Esophagus squamous epithelium (tissue), 5 donors: ENCODE measurements around the gene TLCD3A. TPM values are rescaled to one million over a fixed set of nuclear protein-coding genes. Genes with fewer than 3 reads are reported as not detected.
"Not testable (repeated sequence)": the region's sequence is repeated elsewhere in the genome, so short reads cannot be mapped to it uniquely, and the experiment has no call there.

Experiments used
- DNase-seq: peaks from one replicate; lab custom pipeline; 2025; lab: John Stamatoyannopoulos, UW
- H3K27ac ChIP-seq, 4 donors: fragments of 200-600 bp; sonication (generic); one replicate each; pipeline ENCODE4 v1.5.1; 2016 to 2019; ENCODE audit warnings: mild to moderate bottlenecking in 1 of 4
- H3K27me3 ChIP-seq, 4 donors: fragments of 200-600 bp; sonication (generic); 1 replicate in 3 of 4; 2 replicates in 1 of 4; pipeline versions ENCODE4 v1.5.1 to v1.6.0; 2017 to 2021; ENCODE audit warnings: antibody characterized with exemption in 1 of 4
- H3K36me3 ChIP-seq, 3 donors: fragments of 200-600 bp; sonication (generic); one replicate each; pipeline ENCODE4 v1.5.1; 2016 to 2019
- H3K4me1 ChIP-seq, 3 donors: fragments of 200-600 bp; sonication (generic); one replicate each; pipeline ENCODE4 v1.5.1; 2017 to 2019
- H3K4me3 ChIP-seq, 4 donors: fragments of 200-600 bp; sonication (generic); 1 replicate in 3 of 4; 2 replicates in 1 of 4; pipeline ENCODE4 v1.5.1; 2016 to 2019; ENCODE audit warnings: mild to moderate bottlenecking in 2 of 4, moderate library complexity in 1 of 4
- H3K9me3 ChIP-seq, 3 donors: fragments of 200-600 bp; sonication (generic); one replicate each; pipeline ENCODE4 v1.5.1; 2016 to 2019
- POLR2A ChIP-seq, 4 donors: fragments of 450-650 bp; IDR thresholded peaks; one replicate each; pipeline ENCODE4 v1.6.1; 2017; ENCODE audit warnings: antibody characterized with exemption in 4 of 4, mild to moderate bottlenecking in 4 of 4, moderate library complexity in 3 of 4
- WGBS, 2 donors: methylation state at CpG; one replicate each; pipeline ENCODE4 v1.1.5; 2018; 5-methylcytosine and 5-hydroxymethylcytosine counted together
- intact Hi-C: fragments of 100-400 bp; cut with DNase I; formaldehyde crosslinking; loops from one replicate; pipeline ENCODE4 v1.15.0; 2022
- total RNA-seq, 4 donors: library from RNA; depleted of rRNA; stranded (reverse); fragments of >200 nt; gene quantifications; one replicate each; pipeline ENCODE4 v1.1.0, GENCODE V29; 2016
- TF ChIP-seq, protein P1 (sequence below), 6 experiments: fragments of 450-650 bp in 4 of 6; fragments of 200-600 bp in 2 of 6; sonication (generic) in 2 of 6; IDR thresholded peaks; one replicate each; pipeline ENCODE4 v1.5.1; 2016 to 2019; ENCODE audit warnings: antibody characterized with exemption in 6 of 6, mild to moderate bottlenecking in 4 of 6, moderate library complexity in 4 of 6
- donor health status: DM: yes; HTN: yes; CAD: no.

The TLCD3A gene
- total RNA-seq, 4 donors from 2014 or later = 12.7 to 31.9 (median 20.9) TPM

DNA sequence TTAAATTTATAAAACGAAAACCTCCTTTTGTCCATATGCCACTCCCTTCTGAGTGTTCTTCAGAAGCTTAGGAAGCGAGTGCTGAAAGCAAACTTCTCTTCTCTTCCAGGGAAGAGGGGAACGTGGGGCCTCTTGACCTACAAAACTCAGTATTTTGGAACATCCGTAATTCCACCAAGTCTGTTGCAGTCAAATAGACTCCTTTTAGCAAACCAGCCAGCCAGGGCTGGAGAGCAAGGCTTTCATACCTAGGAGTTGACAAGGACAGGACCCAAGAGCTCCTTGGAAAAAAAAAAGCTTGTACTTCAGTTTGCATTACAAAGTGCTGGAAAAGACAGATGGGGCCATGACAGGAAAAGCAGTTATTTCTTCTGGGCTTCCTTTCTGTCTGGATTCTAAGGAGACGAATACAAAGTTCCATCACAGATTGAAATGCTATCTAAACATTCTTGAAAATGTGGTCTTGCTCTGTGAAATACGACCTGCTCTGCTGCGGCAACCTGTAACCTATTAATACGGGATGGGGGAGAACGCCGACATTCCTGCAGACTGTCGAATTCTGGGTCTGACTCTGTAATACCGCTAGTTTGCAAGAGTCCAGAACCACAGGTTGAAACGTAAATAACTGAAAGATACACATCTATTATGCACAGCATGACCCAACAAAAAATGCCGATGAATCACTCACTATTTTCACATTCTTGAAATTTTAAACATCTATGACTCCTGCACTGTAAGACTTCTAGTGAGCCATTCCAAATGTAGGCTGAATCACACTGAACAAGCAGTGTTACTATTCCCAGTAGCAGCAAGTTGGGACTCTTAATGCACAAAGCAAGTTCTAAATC lies 38.4 kb upstream of the TLCD3A start:
- Histone ChIP-seq H3K27me3 (no peaks in the 10 kb centered on the region), H3K4me3 (no peak overlapping the region), H3K4me1 (no peaks in the 10 kb centered on the region), H3K36me3 (peaks cover 5 to 100% (median 7%) of the 10 kb centered on the region in 3 donors), H3K27ac (no peak overlapping the region), H3K9me3 (no peaks in the 10 kb centered on the region)
- WGBS, 2 donors = 64 to 80% methylated on average over 14 of the region's 14 CpGs
- TF ChIP-seq, protein P1, sequence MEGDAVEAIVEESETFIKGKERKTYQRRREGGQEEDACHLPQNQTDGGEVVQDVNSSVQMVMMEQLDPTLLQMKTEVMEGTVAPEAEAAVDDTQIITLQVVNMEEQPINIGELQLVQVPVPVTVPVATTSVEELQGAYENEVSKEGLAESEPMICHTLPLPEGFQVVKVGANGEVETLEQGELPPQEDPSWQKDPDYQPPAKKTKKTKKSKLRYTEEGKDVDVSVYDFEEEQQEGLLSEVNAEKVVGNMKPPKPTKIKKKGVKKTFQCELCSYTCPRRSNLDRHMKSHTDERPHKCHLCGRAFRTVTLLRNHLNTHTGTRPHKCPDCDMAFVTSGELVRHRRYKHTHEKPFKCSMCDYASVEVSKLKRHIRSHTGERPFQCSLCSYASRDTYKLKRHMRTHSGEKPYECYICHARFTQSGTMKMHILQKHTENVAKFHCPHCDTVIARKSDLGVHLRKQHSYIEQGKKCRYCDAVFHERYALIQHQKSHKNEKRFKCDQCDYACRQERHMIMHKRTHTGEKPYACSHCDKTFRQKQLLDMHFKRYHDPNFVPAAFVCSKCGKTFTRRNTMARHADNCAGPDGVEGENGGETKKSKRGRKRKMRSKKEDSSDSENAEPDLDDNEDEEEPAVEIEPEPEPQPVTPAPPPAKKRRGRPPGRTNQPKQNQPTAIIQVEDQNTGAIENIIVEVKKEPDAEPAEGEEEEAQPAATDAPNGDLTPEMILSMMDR (IDR thresholded peaks at IDR 0.05) = no peak
- no peak for TF ChIP-seq POLR2A (IDR thresholded peaks at IDR 0.05)
- DNase-seq = no peak
- intact Hi-C loops = no loop called here

DNA sequence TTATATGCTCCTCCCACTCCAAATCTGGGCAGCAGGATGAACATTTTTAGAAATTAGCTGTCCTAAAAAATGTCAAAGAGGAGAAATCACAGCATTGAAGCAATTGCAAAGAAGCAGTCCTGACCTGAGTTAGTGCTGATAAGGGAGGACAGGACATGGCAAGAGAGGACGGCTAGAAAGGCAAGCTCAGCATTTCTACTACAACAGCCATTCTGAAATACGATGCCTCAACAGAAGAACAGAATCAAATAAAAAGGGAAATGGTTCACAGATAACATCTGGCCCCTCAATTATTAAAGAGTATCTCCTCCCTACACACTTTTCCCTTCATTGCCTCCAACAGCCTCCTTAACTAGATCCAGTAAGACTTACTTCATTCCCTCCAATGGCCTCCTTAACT lies 36.0 kb upstream of the TLCD3A start:
- intact Hi-C loops = no loop called here
- H3K4me1 ChIP-seq = no peaks in the 10 kb centered on the region
- H3K27me3 ChIP-seq = no peaks in the 10 kb centered on the region
- WGBS, 2 donors = 82 to 83% methylated on average over 2 of the region's 2 CpGs
- H3K27ac ChIP-seq = no peak overlapping the region
- TF ChIP-seq, protein P1 (IDR thresholded peaks at IDR 0.05) = no peak
- TF ChIP-seq POLR2A (IDR thresholded peaks at IDR 0.05) = no peak
- no peak for DNase-seq
- H3K36me3 ChIP-seq = peaks cover 0 to 87% (median 5%) of the 10 kb centered on the region in 3 donors
- H3K9me3 ChIP-seq = no peaks in the 10 kb centered on the region
- no peak overlapping the region for H3K4me3 ChIP-seq

DNA sequence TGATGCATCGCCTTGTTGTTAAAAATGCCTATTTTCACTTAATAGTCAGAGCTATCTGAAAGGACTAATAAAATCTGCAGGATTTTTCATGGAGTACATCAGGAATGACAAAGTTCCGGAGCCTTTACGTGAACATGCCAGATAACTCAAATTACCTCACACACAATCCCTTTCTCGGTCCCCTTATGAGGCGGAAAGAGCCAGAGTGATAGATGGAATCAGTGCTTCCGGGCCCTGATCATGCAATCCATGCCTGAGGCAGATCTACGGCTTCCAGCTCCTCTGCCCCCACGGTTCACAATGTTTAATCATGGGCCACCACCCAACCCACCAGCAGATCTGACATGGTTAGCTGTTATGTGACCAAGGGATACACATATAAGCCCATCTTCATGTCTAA lies 34.7 kb upstream of the TLCD3A start:
- Histone ChIP-seq H3K4me3 (no peak overlapping the region), H3K9me3 (no peaks in the 10 kb centered on the region), H3K4me1 (no peaks in the 10 kb centered on the region), H3K27ac (no peak overlapping the region), H3K36me3 (peaks cover 0 to 87% (median 7%) of the 10 kb centered on the region in 3 donors), H3K27me3 (no peaks in the 10 kb centered on the region)
- WGBS, 2 donors = 94 to 96% methylated on average over 6 to 8 of the region's 8 CpGs
- no peak for DNase-seq
- TF ChIP-seq POLR2A (IDR thresholded peaks at IDR 0.05) = no peak
- TF ChIP-seq, protein P1 (IDR thresholded peaks at IDR 0.05) = no peak
- intact Hi-C loops = no loop called here

DNA sequence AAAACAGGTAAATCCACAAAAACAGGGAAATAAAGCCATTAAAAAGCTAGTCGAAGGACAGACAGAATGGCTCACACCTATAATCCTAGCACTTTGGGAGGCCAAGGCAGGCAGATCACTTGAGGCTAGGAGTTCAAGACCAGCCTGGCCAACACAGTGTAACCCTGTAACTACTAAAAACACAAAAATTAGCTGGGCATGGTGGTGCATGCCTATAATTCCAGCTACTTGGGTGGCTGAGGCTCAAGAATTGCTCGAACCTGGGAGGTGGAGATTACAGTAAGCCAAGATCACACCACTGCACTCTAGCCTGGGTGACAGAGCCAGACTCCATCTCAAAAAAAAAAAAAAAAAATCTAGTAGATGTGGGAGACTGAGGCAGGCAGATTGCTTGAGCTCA lies 34.3 kb upstream of the TLCD3A start:
- H3K9me3 ChIP-seq, H3K27me3 ChIP-seq, H3K4me3 ChIP-seq, H3K4me1 ChIP-seq, H3K27ac ChIP-seq, intact Hi-C loops, DNase-seq: not testable (repeated sequence)
- WGBS, 2 donors = 87 to 92% methylated on average over 1 to 2 of the region's 2 CpGs
- H3K36me3 ChIP-seq = peaks cover 0 to 87% (median 7%) of the 10 kb centered on the region in 3 donors

DNA sequence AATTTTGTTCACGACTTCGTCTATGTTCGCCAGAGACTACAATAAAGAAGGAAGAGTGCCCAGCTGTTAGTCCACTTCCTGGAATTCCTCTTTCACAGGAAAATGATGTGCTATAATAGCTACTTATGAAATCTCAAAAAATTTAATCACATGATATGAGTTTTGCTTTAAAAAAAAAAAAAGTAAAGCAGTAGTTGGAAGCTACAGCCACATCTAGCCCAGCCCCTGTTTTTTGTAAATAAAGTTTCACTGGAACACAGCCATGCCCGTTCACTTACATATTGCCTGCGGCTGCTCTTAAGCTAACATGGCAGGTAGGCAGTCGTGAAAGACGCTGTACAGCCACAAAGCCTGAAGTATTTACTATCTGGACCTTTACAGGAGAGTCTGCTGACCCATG lies 33.1 kb upstream of the TLCD3A start:
- no peak for DNase-seq

More for the DNA sequence above, 33.1 kb upstream of the TLCD3A start:
- no peak overlapping the region for H3K27ac ChIP-seq
- H3K4me3 ChIP-seq = no peak overlapping the region
- H3K27me3 ChIP-seq = no peaks in the 10 kb centered on the region
- H3K36me3 ChIP-seq = peaks cover 0 to 78% (median 7%) of the 10 kb centered on the region in 3 donors
- H3K4me1 ChIP-seq = no peaks in the 10 kb centered on the region
- intact Hi-C loops = no loop called here
- TF ChIP-seq POLR2A (IDR thresholded peaks at IDR 0.05) = no peak
- TF ChIP-seq, protein P1 (IDR thresholded peaks at IDR 0.05) = no peak
- 72 to 77% methylated on average over 7 of the region's 7 CpGs for WGBS, 2 donors
- no peaks in the 10 kb centered on the region for H3K9me3 ChIP-seq
